Cardiac fibroblast (primary cell): ENCODE data around the gene SMAD5.

Source experiments
- DNase-seq, 2 donors: peaks; one replicate each; pipeline versions ENCODE4 v3.0.0 to v3.0.0-alpha.2; 2010; ENCODE audit warnings: low read depth in 2 of 2
- H3K4me3 ChIP-seq, 2 donors: replicated peaks in 1 of 2; 1 replicate in 1 of 2; 2 replicates in 1 of 2; pipeline ENCODE4 v1.5.1; 2011; ENCODE audit warnings: low read depth in 2 of 2, low read length in 2 of 2, mild to moderate bottlenecking in 2 of 2, moderate library complexity in 1 of 2
- CTCF ChIP-seq: IDR thresholded peaks from one replicate; pipeline ENCODE4 v1.5.1; 2011; ENCODE audit warnings: low read depth, mild to moderate bottlenecking, low read length, inconsistent platforms

SMAD5 gene

GRCh38 chr5:136199408-136199807 lies 66.8 kb downstream of the SMAD5 start:
- H3K4me3 ChIP-seq, result no peak overlapping the region
- no peak for DNase-seq
- TF ChIP-seq CTCF, result no peak

- no peak for DNase-seq
- H3K4me3 ChIP-seq, result no peak overlapping the region
- TF ChIP-seq CTCF, result no peak
Observed at GRCh38 chr5:136200130-136200529, 67.5 kb downstream of the SMAD5 start.

DNA sequence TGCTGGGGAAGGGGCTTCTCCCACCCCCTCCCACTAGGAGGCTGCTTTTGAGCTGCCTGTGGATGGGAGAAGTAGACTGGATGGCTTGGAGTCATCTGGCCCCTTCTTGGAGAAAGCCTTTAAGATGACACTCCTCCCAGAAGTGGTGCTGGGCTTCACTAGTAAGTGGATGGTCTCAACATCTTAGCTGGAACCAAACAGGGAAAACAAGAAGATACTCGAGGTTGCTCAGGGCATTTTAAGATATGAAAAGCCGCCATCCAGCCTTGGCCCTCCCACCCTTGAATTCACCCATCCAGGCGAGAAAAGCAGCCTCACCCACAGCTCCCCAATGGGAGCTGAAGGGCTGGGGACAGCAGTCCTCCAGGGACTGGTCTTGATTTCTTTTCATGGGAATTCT lies 68.1 kb downstream of the SMAD5 start:
- TF ChIP-seq CTCF, result no peak
- no peak overlapping the region for H3K4me3 ChIP-seq
- DNase-seq, result no peak

DNA sequence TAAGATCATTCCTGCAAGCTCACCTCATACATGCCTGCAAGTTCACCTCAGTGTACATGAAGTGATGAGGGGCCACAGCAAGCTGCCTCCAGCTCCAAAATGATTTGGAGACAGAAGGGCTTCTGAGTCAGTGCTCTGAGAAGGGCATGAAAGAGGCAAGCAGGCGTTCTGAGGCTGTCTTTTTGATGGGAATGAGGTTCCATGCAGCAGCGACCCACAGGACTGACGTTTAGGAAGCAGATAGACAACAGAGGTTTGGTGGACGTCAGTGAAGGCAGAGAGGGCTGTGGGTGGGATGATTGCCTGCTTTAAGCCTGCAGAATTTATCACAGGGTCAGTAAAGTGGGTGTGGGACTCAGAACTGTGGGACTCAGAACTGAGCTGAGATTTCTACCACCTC lies 69.2 kb downstream of the SMAD5 start:
- DNase-seq, result no peak
- no peak for TF ChIP-seq CTCF
- H3K4me3 ChIP-seq, result no peak overlapping the region

DNA sequence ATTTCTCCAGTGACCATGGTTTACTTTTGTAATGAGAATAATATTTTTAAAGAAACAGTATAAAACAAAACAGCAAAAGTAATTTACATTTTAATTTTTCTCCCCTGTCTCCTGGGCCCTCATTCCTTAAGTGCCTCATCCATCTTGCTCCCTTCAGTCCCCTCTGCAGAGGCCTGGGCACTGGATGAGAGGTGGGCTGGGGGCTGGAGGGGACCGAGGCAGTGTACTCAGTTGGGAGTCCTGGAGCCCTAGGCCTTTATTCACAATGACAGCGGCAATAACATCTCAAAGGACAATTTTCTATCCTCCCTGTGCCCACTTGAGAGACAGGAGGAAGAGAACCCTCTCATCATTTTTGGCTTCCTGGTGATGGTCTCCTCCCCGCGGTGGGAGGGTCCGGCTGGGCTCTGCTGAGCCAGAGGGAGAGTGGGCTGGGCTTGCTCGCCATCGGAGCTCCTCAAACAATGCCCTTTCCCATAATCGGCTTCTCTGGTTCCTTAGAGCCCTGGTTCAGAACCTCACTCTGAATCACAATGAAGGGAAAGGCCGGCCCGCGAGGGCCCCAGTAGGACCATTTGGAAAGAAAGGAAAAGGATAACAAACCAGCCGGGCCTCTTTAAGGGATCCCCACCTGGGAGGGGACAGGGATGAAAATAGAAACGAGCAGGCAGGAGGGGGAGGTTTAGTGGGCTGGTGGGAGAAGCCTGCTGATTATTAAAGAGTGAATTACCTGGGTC lies 70.0 kb downstream of the SMAD5 start:
- TF ChIP-seq CTCF, result no peak
- DNase-seq, result peak in 1 of 2 donors; percentile 9
- H3K4me3 ChIP-seq, result no peak overlapping the region

DNA sequence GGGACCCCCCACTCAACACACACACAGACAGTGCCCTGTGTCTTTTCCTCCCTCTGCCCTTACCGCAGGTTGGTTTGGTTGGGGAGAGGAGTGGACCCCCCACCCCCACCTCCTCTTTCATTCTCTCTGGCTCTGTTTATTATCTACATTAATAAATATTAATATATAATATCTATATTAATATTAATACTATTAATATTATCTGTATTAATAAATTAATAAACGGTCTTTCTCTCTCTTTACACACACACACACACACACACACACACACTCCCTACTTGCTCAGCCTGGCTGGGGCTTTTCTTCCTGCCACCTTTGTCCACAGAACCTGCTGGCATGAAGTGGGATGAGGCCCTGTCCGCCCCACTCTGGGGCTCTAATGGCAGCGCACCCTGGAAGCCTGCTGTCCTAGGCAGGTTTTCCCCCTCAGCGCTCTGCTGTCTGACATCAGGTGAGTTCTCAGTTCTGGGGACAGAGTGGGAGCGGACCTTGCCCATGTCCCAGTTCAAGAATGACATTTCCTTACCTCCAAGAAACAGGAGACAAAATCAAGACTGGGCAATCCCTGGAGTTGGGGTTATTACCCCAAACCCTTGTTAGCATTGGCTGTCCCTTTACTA lies 70.8 kb downstream of the SMAD5 start:
- no peak for TF ChIP-seq CTCF
- no peak overlapping the region for H3K4me3 ChIP-seq
- DNase-seq, result no peak
